HFF-Myc (cell line): Measurements from ENCODE around the gene SAPCD2.
"Not testable (repeated sequence)": the region's sequence is repeated elsewhere in the genome, so short reads cannot be mapped to it uniquely, and the experiment has no call there.

Experiments
- DNase-seq: peaks from one replicate; pipeline ENCODE4 v3.0.0-alpha.2; 2011; ENCODE audit warnings: low read depth; ENCODE audit errors: extremely low read depth
- H3K4me3 ChIP-seq: replicated peaks from 2 replicates; pipeline ENCODE4 v1.5.1; 2011; ENCODE audit warnings: low read depth, mild to moderate bottlenecking, control low read depth, low read length
- TF ChIP-seq, protein P1 (sequence below): IDR thresholded peaks from 2 replicates; pipeline ENCODE4 v1.5.1; 2012; ENCODE audit warnings: mild to moderate bottlenecking, low read depth, low read length, control low read depth; ENCODE audit errors: missing control alignments

The SAPCD2 gene

DNA sequence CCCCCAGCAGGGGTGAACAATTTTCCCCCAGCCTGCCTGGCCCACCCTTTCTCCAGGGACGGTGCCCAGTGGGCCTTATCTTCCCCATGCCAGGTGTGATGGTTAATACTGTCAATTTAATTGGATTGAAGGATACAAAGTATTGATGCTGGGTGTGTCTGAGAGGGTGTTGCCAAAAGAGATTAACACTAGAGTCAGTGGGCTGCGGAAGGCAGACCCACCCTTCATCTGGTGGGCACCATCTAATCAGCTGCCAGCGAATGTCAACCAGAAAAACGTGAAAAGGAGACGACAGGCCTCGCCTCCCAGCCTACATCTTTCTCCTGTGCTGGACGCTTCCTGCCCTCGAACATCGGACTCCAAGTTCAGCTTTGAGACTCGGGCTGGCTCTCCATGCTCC is 32.9 kb downstream of the SAPCD2 start:
- TF ChIP-seq, protein P1, sequence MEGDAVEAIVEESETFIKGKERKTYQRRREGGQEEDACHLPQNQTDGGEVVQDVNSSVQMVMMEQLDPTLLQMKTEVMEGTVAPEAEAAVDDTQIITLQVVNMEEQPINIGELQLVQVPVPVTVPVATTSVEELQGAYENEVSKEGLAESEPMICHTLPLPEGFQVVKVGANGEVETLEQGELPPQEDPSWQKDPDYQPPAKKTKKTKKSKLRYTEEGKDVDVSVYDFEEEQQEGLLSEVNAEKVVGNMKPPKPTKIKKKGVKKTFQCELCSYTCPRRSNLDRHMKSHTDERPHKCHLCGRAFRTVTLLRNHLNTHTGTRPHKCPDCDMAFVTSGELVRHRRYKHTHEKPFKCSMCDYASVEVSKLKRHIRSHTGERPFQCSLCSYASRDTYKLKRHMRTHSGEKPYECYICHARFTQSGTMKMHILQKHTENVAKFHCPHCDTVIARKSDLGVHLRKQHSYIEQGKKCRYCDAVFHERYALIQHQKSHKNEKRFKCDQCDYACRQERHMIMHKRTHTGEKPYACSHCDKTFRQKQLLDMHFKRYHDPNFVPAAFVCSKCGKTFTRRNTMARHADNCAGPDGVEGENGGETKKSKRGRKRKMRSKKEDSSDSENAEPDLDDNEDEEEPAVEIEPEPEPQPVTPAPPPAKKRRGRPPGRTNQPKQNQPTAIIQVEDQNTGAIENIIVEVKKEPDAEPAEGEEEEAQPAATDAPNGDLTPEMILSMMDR = no peak
- no peak for DNase-seq
- no peak overlapping the region for H3K4me3 ChIP-seq

GRCh38 chr9:137037035-137037434 is 33.3 kb downstream of the SAPCD2 start:
- TF ChIP-seq, protein P1 = no peak
- no peak for DNase-seq
- no peak overlapping the region for H3K4me3 ChIP-seq

DNA sequence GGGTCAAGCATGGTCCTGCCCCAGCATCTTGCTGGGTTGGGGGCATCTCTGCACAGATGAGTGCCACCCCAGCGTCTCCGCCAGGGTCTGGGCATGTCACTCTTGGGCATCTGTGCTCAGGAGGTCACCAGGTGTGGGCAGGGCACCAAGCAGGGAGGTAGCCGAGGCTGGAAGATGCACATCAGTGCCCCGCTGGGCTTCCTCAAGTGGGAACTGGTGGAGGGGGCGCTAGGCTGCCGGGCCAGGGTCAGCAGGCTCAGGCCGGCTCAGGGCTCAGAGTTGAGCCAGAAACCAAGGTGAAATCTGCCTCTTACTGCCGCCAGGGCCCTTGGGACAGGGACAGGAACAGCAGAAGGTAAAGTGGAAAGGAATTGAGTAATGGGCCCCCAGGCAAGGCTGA is 34.4 kb downstream of the SAPCD2 start:
- H3K4me3 ChIP-seq = no peak overlapping the region
- no peak for DNase-seq
- TF ChIP-seq, protein P1 = no peak

DNA sequence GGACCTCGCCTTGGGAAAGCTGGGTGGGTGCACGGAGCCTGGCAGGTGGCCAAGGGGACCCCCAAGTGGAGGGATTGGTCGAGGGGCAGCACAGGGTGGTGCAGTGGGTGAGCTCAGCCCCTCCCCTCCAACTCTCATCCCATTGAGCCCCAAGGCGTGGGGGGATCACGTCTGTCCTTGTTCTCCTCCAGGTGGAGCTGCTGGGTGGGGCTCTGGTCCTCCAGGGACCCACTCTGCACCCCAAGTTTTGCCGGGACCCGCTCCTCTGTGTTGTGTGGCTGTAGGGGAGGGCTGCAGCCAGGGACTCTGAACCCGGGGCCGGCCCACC is 34.9 kb downstream of the SAPCD2 start:
- no peak overlapping the region for H3K4me3 ChIP-seq
- TF ChIP-seq, protein P1 = no peak
- no peak for DNase-seq

GRCh38 chr9:137034709-137035506 is 35.4 kb downstream of the SAPCD2 start:
- TF ChIP-seq, protein P1 = peak; percentile 92
- peak; percentile 49 for DNase-seq
- H3K4me3 ChIP-seq = no peak overlapping the region

DNA sequence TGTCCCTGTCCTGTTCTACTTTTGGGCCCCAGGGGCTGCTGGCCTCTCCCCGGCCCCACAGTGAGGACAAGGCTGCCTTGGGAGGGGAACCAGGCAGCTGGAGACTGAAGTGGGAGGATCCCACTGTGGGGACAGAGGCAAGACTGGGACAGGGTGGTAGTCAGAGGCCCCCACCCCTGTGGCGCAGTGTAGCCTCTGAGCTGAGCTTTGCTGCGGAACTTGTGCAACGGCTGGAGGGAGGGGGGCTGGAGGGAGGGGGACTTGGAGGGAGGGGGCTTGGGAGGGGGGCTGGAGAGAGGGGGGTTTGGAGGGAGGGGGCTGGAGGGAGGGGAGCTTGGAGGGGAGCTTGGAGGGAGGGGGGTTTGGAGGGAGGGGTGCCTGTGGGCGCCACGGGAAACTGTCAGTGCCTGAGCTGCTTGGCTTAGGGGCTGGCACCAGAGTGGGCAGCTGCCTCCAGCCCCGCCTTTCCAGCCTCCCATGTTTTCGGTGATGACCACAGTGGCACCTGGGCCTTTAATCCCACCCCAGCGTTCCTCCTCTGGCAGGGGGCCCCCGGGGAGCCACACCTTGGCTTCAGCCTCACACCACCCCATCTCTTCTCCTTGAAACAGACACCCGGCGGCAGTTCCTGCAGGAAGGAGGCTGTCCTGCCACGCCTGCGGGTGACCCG is 36.2 kb downstream of the SAPCD2 start:
- TF ChIP-seq, protein P1 = no peak
- no peak for DNase-seq
- no peak overlapping the region for H3K4me3 ChIP-seq

DNA sequence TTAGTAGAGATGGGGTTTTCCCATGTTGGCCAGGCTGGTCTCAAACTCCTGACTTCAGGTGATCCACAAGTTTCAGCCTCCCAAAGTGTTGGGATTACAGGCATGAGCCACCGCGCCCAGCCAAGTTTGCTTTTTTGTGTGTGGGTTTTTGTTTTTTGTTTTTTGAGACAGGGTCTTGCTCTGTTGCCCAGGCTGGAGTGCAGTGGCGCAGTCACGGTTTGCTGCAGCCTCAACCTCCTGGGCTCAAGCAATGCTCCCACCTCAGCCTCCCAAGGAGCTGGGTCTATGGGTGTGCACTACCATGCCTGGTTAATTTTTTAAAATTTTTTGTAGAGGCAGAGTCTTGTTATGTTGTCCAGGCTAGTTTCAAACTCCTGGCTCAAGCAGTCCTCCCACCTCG is 36.9 kb downstream of the SAPCD2 start:
- H3K4me3 ChIP-seq, DNase-seq: not testable (repeated sequence)
